ENCODE measurements around the gene MVB12B. TPM values are rescaled to one million over a fixed set of nuclear protein-coding genes. Genes with fewer than 3 reads are reported as not detected.

The MVB12B gene
- total RNA-seq, 1 experiment from 2014 or later = 4.5 TPM

GRCh38 chr9:126389992-126390391, 63.4 kb downstream of the MVB12B start:
- Mint-ChIP-seq H3K4me1 (ENCODE audit: low read depth, unreplicated experiment) (peaks cover 4% of the 10 kb centered on the region), H3K9me3 (ENCODE audit: low read depth, unreplicated experiment) (no peaks in the 10 kb centered on the region), H3K27me3 (ENCODE audit: unreplicated experiment) (no peaks in the 10 kb centered on the region), H3K36me3 (ENCODE audit: insufficient read depth, unreplicated experiment) (no peaks in the 10 kb centered on the region), H3K27ac (ENCODE audit: unreplicated experiment) (no peak overlapping the region), H3K4me3 (ENCODE audit: low read depth, unreplicated experiment) (no peak overlapping the region)
- CTCF ChIA-PET = no interaction called here
- no TSS peak for BruUV-seq (replicated peaks)
- intact Hi-C loops (cut with micrococcal nuclease; ENCODE audit: unreplicated experiment) = no loop called here
- TF ChIP-seq CTCF (IDR thresholded peaks at IDR 0.05; ENCODE audit: unreplicated experiment) = no peak
- DNase-seq = no peak

- Mint-ChIP-seq H3K4me3 (ENCODE audit: low read depth, unreplicated experiment) (no peak overlapping the region), H3K36me3 (ENCODE audit: insufficient read depth, unreplicated experiment) (no peaks in the 10 kb centered on the region), H3K9me3 (ENCODE audit: low read depth, unreplicated experiment) (no peaks in the 10 kb centered on the region), H3K27me3 (ENCODE audit: unreplicated experiment) (no peaks in the 10 kb centered on the region), H3K4me1 (ENCODE audit: low read depth, unreplicated experiment) (peaks cover 10% of the 10 kb centered on the region), H3K27ac (ENCODE audit: unreplicated experiment) (no peak overlapping the region)
- no peak for DNase-seq
- no peak for TF ChIP-seq CTCF (IDR thresholded peaks at IDR 0.05; ENCODE audit: unreplicated experiment)
- intact Hi-C loops (cut with micrococcal nuclease; ENCODE audit: unreplicated experiment) = no loop called here
- CTCF ChIA-PET = no interaction called here
- no TSS peak for BruUV-seq (replicated peaks)
Measured at GRCh38 chr9:126390923-126391322, 64.3 kb downstream of the MVB12B start.

GRCh38 chr9:126391713-126392661, 65.4 kb downstream of the MVB12B start:
- H3K9me3 Mint-ChIP-seq (ENCODE audit: low read depth, unreplicated experiment) = no peaks in the 10 kb centered on the region
- H3K36me3 Mint-ChIP-seq (ENCODE audit: insufficient read depth, unreplicated experiment) = no peaks in the 10 kb centered on the region
- H3K4me1 Mint-ChIP-seq (ENCODE audit: low read depth, unreplicated experiment) = peaks cover 10% of the 10 kb centered on the region
- no peak for DNase-seq
- no peak overlapping the region for H3K4me3 Mint-ChIP-seq (ENCODE audit: low read depth, unreplicated experiment)
- H3K27me3 Mint-ChIP-seq (ENCODE audit: unreplicated experiment) = no peaks in the 10 kb centered on the region
- TF ChIP-seq CTCF (IDR thresholded peaks at IDR 0.05; ENCODE audit: unreplicated experiment) = no peak
- no peak overlapping the region for H3K27ac Mint-ChIP-seq (ENCODE audit: unreplicated experiment)
- intact Hi-C loops (cut with micrococcal nuclease; ENCODE audit: unreplicated experiment) = no loop called here
- CTCF ChIA-PET = interaction anchor here (0.9 kb wide), 1 partner anchor 16 kb away, joined by 3 read pairs; no protein-coding TSS in a partner anchor
- no TSS peak for BruUV-seq (replicated peaks)

GRCh38 chr9:126392662-126393371, 66.2 kb downstream of the MVB12B start:
- intact Hi-C loops (cut with micrococcal nuclease; ENCODE audit: unreplicated experiment) = no loop called here
- DNase-seq = no peak
- H3K9me3 Mint-ChIP-seq (ENCODE audit: low read depth, unreplicated experiment) = no peaks in the 10 kb centered on the region
- H3K27me3 Mint-ChIP-seq (ENCODE audit: unreplicated experiment) = no peaks in the 10 kb centered on the region
- no TSS peak for BruUV-seq (replicated peaks)
- no peaks in the 10 kb centered on the region for H3K36me3 Mint-ChIP-seq (ENCODE audit: insufficient read depth, unreplicated experiment)
- peaks cover 10% of the 10 kb centered on the region for H3K4me1 Mint-ChIP-seq (ENCODE audit: low read depth, unreplicated experiment)
- CTCF ChIA-PET = interaction anchor here (0.9 kb wide), 1 partner anchor 17 kb away, joined by 3 read pairs; no protein-coding TSS in a partner anchor
- TF ChIP-seq CTCF (IDR thresholded peaks at IDR 0.05; ENCODE audit: unreplicated experiment) = no peak
- H3K27ac Mint-ChIP-seq (ENCODE audit: unreplicated experiment) = no peak overlapping the region
- H3K4me3 Mint-ChIP-seq (ENCODE audit: low read depth, unreplicated experiment) = no peak overlapping the region
